Measurements from ENCODE around the gene CDH5.
"Not testable (repeated sequence)": the region's sequence is repeated elsewhere in the genome, so short reads cannot be mapped to it uniquely, and the experiment has no call there.

CDH5 gene, protein sequence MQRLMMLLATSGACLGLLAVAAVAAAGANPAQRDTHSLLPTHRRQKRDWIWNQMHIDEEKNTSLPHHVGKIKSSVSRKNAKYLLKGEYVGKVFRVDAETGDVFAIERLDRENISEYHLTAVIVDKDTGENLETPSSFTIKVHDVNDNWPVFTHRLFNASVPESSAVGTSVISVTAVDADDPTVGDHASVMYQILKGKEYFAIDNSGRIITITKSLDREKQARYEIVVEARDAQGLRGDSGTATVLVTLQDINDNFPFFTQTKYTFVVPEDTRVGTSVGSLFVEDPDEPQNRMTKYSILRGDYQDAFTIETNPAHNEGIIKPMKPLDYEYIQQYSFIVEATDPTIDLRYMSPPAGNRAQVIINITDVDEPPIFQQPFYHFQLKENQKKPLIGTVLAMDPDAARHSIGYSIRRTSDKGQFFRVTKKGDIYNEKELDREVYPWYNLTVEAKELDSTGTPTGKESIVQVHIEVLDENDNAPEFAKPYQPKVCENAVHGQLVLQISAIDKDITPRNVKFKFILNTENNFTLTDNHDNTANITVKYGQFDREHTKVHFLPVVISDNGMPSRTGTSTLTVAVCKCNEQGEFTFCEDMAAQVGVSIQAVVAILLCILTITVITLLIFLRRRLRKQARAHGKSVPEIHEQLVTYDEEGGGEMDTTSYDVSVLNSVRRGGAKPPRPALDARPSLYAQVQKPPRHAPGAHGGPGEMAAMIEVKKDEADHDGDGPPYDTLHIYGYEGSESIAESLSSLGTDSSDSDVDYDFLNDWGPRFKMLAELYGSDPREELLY

GRCh38 chr16:66366433-66367299 lies at the start of gene CDH5:
Gene CDH5, plus strand, starts transcription at chr16:66366691. Its CDS starts 12,647 bp downstream, at chr16:66379338.
- no peak within 1 kb of the TSS for H3K4me3 ChIP-seq (ENCODE audit: low read length)
- no peak for TF ChIP-seq ZNF274 (IDR thresholded peaks at IDR 0.05; ENCODE audit: low read depth, low read length)

GRCh38 chr16:66318505-66318904 lies 48.0 kb upstream of the CDH5 start:
- no peak for TF ChIP-seq ZNF274 (IDR thresholded peaks at IDR 0.05; ENCODE audit: low read depth, low read length)

GRCh38 chr16:66320774-66321173 lies 45.7 kb upstream of the CDH5 start:
- TF ChIP-seq ZNF274 (IDR thresholded peaks at IDR 0.05; ENCODE audit: low read depth, low read length): no peak
- H3K4me3 ChIP-seq (ENCODE audit: low read length): no peak overlapping the region

More at GRCh38 chr16:66318505-66318904, 48.0 kb upstream of the CDH5 start:
- no peak overlapping the region for H3K4me3 ChIP-seq (ENCODE audit: low read length)

- no peak for TF ChIP-seq ZNF274 (IDR thresholded peaks at IDR 0.05; ENCODE audit: low read depth, low read length)
- H3K4me3 ChIP-seq (ENCODE audit: low read length): no peak overlapping the region
Observed at GRCh38 chr16:66322174-66322573, 44.3 kb upstream of the CDH5 start.

- no peak for TF ChIP-seq ZNF274 (IDR thresholded peaks at IDR 0.05; ENCODE audit: low read depth, low read length)
- H3K4me3 ChIP-seq (ENCODE audit: low read length): no peak overlapping the region
Observed at GRCh38 chr16:66324815-66325515, 41.5 kb upstream of the CDH5 start.

GRCh38 chr16:66325717-66326376 lies 40.6 kb upstream of the CDH5 start:
- no peak for TF ChIP-seq ZNF274 (IDR thresholded peaks at IDR 0.05; ENCODE audit: low read depth, low read length)
- H3K4me3 ChIP-seq (ENCODE audit: low read length): no peak overlapping the region

DNA sequence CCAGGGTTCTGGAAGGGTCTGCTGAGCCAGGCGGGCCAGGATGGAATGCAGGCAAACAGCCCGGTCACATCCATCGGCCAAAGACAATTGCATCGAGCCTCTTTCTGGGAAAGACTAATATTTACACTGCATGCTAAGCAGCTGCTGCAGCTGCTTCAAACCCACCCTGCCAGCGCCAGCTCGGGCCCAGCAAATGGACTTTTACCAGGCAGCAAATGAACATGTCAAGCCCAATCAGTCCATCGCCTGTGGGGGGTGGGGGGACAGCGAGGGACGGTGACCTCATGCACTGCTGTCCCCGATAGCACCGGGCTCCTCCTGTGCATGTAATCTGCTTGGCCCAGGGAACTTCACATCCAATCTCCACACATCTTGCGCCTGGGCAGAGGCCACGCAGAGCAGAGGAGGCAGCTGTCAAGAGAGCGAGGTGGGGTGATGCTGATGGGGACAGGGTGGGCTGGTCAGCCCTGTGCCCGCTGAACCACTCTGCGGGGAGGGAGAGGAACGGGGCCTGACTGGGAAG lies 39.4 kb upstream of the CDH5 start:
- H3K4me3 ChIP-seq (ENCODE audit: low read length): no peak overlapping the region
- no peak for TF ChIP-seq ZNF274 (IDR thresholded peaks at IDR 0.05; ENCODE audit: low read depth, low read length)

- H3K4me3 ChIP-seq (ENCODE audit: low read length): no peak overlapping the region
- TF ChIP-seq ZNF274 (IDR thresholded peaks at IDR 0.05; ENCODE audit: low read depth, low read length): no peak
Observed at GRCh38 chr16:66328282-66328681, 38.2 kb upstream of the CDH5 start.

- not testable (repeated sequence) for H3K4me3 ChIP-seq (ENCODE audit: low read length)
Observed at GRCh38 chr16:66331464-66331863, 35.0 kb upstream of the CDH5 start.

DNA sequence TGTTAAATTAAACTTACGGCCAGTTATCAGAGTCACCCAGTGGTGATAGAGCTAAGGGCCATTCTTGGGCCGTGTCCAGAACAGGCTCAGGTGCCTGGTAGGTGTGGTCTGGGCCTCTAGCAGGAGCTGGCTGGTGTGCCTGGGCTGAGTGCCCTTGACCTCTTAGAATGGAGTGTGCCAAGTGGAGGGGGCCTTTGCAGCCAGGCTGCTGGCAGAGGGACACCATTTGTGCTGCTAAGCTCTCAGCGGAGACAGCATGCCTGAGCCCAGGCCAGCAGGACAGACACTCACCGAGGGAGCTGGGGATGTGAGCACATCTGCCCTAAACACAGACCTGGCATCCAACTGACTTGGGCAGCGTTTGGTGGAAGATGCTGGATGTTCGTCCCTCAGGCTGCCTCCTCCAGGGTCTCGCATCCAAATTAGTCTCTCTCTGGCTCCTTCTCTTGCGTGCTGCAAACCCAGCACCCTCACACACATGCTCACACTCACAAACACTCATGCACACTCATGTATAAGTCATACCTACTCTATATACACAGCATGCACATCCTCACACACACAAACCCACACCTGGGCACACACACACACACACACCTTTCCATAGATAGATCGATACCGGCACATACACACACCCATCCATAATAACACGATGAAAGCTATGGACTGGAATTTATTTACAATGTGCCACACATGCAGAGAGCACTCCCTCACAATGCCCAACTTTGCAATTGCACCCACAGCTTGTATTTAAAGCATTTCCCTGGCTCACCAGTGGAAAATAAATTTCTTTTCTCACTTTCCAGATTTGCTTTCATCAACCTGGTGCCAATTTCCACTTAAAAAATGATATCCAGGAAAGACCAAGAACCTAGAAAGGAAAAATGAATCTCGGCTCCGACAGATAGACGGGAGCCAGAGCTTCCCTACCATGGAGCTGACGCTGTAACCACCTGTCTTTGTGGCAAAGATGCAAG lies 33.6 kb upstream of the CDH5 start:
- H3K4me3 ChIP-seq (ENCODE audit: low read length): no peak overlapping the region
- no peak for TF ChIP-seq ZNF274 (IDR thresholded peaks at IDR 0.05; ENCODE audit: low read depth, low read length)

GRCh38 chr16:66334853-66335574 lies 31.5 kb upstream of the CDH5 start:
- TF ChIP-seq ZNF274 (IDR thresholded peaks at IDR 0.05; ENCODE audit: low read depth, low read length): no peak
- no peak overlapping the region for H3K4me3 ChIP-seq (ENCODE audit: low read length)

Data from GM08714 (cell line).